WI38 (cell line): ENCODE data around the gene DMAP1.
"Not testable (repeated sequence)": the region's sequence is repeated elsewhere in the genome, so short reads cannot be mapped to it uniquely, and the experiment has no call there.

ENCODE experiments used
- H3K4me3 ChIP-seq: 2 replicates; pipeline ENCODE4 v1.5.1; 2011; ENCODE audit warnings: low read depth, mild to moderate bottlenecking, control low read depth, low read length
- CTCF ChIP-seq: IDR thresholded peaks from 2 replicates; pipeline ENCODE4 v1.5.1; 2012; ENCODE audit warnings: low read depth, mild to moderate bottlenecking, control low read depth, low read length

The DMAP1 gene

GRCh38 chr1:44213222-44214112 is at the start of gene DMAP1:
DMAP1 (plus strand) TSS chr1:44213471; CDS start chr1:44213754, 283 bp downstream.
- H3K4me3 ChIP-seq = peak within 1 kb of the TSS; percentile 88
- no peak for TF ChIP-seq CTCF

GRCh38 chr1:44168520-44169098 is 44.7 kb upstream of the DMAP1 start:
- H3K4me3 ChIP-seq = no peak overlapping the region
- TF ChIP-seq CTCF = no peak

GRCh38 chr1:44170281-44170823 is 42.9 kb upstream of the DMAP1 start:
- no peak overlapping the region for H3K4me3 ChIP-seq
- no peak for TF ChIP-seq CTCF

- TF ChIP-seq CTCF = no peak
Measured at GRCh38 chr1:44174630-44175029, 38.6 kb upstream of the DMAP1 start.

GRCh38 chr1:44200336-44200735 is 12.9 kb upstream of the DMAP1 start:
- no peak for TF ChIP-seq CTCF
- H3K4me3 ChIP-seq = no peak overlapping the region

More at GRCh38 chr1:44174630-44175029, 38.6 kb upstream of the DMAP1 start:
- no peak overlapping the region for H3K4me3 ChIP-seq

- not testable (repeated sequence) for H3K4me3 ChIP-seq
Measured at GRCh38 chr1:44206545-44206944, 6.7 kb upstream of the DMAP1 start.

- no peak for TF ChIP-seq CTCF
- H3K4me3 ChIP-seq = no peak overlapping the region
Measured at GRCh38 chr1:44208226-44208625, 5.0 kb upstream of the DMAP1 start.
